ENCODE data around the gene HMG20B.
"Not testable (repeated sequence)": the region's sequence is repeated elsewhere in the genome, so short reads cannot be mapped to it uniquely, and the experiment has no call there.

Gene HMG20B

DNA sequence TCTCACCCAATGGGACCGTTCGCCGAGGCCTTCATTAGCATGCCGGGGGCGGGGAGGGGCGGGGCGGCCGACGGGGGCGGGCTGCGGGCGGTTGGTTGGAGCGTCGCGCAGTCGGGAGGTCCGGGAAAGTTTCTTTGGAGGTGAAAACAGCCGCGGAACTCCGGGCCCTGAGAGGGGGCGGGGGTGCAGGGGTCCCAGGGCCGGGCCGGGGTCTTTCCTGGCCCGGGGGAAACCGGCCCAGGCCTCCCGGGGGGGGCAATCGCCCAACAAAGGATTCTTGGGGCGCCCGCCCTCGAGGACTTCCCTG is at the start of gene HMG20B:
HMG20B (plus strand) TSS at position 90 of the 307 bp plus-strand sequence. CDS start 366 bp downstream, outside the sequence.
- no peak for DNase-seq

DNA sequence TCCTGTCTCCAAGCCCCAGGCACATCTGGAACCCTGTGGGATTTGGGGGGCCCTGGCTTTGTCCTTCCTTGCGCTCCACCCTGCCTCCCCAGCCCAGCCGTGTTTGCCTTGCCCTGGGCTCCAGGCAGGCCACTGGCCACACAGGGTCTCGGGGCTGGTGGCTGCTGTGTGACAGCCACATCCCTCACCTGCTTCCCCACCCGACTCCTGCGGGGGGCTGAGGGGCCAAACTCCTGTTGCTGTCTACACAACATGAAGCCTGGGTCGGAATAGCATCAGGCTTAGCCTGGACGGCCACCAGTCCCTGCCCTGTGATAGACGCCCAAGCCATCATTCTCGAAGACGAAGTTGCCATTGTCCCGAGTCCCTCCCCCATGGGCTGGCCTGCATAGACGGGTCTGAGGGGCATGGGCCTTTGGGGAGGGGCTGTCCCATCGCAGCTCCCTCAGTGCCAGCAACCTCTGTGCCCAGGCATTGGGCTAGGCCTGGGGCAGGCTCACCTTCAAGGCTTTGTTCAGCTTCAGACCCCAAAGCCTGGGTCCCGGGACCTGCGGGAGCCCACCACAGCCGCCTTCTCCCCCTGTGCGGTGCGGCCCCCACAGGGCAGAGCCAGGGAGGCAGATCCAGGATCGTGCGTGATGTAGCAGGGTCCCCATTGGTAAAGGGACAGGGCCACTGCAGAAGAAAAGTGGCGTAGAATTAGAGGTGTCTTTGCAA is 49.2 kb upstream of the HMG20B start:
- DNase-seq, result no peak

DNA sequence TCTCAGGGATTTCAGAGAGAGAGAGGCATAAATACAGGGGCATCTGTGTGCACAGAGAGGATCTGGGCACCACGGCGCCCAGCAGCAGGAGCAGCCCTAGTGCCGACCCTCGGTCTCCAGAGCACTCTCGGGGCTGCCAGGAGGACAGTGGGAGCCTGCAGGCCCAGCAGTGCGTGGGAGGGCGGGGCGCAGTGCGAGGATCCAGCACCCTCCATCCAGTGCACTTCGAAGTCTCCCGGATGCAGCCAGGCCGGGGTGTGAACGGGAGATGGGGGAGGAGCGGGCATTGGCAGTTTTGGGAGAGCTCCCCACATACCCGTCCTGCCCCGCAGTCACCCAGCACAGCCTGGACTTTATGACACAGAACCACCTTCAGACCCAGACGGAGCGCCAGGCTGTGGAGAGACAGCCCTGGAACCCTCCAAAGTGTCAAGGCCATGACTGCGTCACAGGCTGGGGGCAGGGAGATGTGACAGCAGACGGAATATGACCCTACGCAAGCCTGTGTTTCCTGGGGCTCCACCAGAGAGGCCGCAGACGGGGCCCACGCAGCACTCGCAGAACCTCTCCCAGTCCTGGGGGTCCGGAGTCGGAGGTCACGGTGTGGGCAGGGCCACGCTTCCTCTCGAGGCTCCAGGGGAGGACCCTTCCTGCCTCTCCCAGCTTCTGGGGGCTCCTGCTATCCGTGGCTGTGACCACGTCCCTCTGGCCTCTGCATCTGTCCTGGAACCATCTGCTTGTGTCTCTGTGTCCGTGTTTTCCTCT is 48.5 kb upstream of the HMG20B start:
- DNase-seq, result no peak

DNA sequence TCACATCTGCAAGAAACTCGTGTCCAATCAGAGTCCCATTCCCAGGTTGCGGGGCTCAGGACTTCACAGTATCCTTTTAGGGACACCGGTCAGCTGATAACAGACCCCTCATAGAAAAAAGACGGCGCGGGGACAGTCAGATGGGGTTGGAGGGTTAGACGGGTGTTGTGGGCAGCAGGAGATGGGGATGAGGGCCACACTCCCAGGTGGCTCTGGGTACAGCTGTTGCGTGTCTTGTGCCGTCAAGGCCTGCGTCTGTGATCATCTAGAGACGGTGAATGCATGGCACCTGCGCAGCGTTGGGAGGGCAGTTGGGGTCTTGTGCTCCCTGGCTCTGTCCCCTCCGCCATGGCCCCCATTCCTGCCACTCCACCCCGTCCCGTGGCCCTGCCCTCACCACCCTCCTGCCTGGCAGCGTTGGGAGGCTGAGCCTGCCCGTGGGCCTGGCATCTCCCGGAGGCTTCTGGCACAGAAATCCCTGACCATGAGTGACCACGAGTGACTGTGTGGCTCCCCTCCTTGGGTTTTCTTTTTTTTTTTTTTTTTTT is 47.8 kb upstream of the HMG20B start:
- no peak for DNase-seq

DNA sequence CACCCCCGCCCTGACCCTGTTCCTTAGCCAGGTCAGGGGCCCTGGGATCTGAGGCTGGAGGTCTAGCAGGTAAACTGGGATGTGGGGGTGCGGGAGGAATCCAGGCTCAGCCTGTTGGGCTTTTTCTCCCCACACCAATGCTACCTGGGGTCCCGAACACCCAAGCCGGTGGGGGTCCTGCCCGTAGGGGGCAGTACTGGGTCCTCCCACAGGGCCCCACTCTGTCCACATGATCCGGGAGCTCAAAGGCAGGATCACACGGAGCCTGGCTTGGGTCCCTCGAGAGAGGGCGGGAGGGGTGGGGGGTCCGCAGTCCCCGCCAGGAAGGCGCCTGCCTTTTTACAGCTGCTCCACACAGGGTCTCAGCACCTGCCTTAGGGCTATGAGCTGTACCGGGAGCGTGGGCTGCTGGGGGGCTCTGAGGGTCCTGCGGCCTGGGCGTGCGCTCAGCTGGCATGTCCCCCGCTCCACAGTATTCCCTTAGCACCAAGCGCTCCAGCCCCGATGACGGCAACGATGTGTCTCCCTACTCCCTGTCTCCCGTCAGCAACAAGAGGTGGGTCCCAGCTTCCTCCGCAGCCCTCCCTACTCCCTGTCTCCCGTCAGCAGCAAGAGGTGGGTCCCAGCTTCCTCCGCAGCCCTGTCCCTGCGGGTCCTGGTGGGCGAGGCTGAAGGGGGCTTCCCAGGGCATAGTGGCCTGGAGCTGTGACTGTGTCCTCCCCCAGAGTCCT is 46.1 kb upstream of the HMG20B start:
- no peak for DNase-seq

DNA sequence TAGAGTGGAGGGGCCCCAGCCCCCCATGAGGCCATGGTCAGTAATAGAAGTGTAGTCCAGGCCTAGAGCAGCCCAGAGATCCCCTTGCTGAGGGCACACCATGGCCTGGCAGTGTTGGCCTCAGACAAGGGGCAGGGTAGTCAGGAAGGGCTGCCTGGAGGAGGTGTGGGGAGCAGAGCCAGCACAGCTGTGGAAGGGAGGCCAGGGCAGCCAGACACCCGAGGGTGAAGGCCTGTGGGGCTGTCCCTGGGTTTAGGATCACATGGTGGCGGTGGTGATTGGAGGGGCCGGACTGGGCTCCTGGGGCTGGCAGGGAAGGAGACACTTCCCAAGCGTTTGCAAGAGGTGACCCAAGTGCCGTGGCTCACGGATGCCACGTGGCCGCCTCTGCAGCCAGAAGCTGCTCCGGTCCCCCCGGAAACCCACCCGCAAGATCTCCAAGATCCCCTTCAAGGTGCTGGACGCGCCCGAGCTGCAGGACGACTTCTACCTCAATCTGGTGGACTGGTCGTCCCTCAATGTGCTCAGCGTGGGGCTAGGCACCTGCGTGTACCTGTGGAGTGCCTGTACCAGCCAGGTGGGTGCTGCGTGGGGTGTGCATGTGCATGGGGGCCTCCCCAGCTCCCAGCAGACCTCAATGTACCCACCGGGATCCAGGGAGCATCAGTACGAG is 45.4 kb upstream of the HMG20B start:
- no peak for DNase-seq

DNA sequence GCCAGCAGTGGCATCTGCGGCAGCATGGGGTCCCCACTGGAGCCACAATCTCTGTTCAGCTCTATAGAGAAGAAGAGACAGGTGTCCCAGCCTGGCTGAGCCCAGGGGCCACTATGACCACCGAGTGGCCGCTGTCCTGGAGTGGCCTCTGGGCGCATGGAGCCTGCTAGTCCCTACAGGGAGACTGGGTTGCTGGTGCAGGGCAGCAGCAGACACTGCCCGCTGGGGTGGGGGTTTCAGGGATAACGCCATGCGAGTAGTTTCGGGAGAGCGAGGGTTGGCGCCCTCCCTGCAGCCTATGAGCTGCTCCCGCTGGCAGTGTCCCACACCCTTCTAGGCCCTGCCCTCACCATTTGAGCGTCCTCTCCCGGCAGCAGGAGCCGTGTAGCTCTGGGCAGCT is 44.7 kb upstream of the HMG20B start:
- DNase-seq, result no peak

DNA sequence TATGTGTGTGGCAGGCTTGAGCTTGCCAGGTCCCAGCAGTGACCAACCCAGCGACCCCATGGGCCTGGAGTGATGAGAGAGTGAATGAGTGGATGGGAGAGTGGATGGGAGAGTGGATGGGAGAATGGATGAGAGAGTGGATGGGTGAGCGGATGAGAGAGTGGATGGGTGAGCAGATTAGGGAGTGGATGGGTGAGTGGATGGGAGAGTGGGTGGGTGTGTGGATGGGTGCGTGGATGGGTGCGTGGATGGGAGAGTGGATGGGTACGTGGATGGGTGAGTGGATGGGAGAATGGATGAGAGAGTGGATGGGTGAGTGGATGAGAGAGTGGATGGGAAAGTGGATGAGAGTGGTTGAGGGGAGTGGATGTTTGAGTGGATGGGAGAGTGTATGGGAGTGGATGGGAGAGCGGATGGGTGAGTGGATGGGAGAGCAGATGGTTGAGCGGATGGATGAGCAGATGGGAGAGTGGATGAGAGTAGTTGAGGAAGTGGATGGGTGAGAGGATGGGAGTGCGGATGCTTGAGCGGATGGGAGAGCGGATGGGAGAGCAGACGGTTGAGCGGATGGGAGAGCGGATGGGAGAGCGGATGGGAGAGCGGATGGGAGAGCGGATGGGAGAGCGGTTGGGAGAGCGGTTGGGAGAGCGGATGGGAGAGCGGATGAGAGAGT is 44.1 kb upstream of the HMG20B start:
- no peak for DNase-seq

DNA sequence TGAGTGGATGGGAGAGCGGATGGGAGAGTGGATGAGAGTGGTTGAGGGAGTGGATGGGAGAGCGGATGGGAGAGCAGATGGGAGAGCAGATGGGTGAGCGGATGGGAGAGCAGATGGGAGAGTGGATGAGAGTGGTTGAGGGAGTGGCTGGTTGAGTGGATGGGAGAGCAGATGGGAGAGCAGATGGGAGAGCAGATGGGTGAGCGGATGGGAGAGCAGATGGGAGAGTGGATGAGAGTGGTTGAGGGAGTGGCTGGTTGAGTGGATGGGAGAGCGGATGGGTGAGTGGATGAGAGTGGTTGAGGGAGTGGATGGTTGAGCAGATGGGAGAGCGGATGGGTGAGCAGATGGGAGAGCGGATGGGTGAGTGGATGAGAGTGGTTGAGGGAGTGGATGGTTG is 43.4 kb upstream of the HMG20B start:
- not testable (repeated sequence) for DNase-seq

DNA sequence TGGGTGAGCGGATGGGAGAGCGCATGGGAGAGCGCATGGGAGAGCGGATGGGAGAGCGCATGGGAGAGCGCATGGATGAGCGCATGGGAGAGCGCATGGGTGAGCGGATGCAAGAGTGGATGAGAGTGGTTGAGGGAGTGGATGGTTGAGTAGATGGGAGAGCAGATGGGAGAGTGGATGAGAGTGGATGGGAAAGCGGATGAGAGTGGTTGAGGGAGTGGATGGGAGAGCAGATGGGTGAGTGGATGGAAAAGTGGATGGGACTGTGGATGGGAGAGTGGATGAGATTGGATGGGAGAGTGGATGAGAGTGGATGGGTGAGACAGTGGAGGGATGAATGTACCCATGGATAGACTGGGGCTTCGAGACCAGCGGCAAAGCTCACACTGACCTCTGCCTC is 42.4 kb upstream of the HMG20B start:
- no peak for DNase-seq

DNA sequence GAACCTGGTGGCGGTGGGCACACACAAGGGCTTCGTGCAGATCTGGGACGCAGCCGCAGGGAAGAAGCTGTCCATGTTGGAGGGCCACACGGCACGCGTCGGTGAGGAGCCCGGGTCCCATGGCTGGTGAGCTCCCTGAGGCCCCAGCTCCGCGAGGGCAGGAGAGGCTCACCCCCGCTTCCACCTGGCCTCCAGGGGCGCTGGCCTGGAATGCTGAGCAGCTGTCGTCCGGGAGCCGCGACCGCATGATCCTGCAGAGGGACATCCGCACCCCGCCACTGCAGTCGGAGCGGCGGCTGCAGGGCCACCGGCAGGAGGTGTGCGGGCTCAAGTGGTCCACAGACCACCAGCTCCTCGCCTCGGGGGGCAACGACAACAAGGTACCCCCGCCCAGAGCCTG is 41.0 kb upstream of the HMG20B start:
- no peak for DNase-seq

DNA sequence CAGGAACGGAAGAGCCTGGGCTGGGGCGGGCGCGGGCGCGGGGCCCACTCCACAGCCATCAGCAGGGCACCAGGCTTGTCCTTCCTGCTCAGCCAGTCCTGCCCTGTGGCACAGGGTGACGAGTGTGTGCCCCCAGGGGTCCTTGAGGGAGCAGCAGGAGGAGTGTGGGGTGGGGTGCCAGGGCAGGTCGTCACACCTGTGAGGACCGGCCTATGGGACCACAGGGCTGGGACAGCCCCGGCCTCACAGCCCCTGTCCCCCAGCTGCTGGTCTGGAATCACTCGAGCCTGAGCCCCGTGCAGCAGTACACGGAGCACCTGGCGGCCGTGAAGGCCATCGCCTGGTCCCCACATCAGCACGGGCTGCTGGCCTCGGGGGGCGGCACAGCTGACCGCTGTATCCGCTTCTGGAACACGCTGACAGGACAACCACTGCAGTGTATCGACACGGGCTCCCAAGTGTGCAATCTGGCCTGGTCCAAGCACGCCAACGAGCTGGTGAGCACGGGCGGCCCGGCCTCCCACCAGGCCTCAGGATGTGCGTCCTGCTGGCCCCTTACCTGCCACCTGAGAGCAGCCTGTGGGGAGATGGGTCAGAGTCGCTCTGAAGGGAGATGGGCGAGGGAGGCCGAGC is 40.5 kb upstream of the HMG20B start:
- no peak for DNase-seq

DNA sequence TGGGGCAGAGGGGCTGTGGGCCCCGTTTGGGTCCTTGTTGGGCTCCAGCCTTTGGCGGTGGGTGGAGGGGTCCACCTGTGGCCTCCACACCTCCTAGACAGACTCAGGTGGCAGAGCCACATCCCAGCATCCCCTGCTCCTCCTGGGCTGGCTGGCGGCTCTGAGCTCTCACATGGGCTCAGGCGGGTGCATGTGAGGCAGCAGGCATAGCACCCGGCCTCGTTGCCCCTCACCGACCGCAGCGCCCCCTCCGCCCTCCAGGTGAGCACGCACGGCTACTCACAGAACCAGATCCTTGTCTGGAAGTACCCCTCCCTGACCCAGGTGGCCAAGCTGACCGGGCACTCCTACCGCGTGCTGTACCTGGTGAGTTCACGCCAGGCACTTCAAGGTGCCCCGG is 39.7 kb upstream of the HMG20B start:
- DNase-seq, result no peak

DNA sequence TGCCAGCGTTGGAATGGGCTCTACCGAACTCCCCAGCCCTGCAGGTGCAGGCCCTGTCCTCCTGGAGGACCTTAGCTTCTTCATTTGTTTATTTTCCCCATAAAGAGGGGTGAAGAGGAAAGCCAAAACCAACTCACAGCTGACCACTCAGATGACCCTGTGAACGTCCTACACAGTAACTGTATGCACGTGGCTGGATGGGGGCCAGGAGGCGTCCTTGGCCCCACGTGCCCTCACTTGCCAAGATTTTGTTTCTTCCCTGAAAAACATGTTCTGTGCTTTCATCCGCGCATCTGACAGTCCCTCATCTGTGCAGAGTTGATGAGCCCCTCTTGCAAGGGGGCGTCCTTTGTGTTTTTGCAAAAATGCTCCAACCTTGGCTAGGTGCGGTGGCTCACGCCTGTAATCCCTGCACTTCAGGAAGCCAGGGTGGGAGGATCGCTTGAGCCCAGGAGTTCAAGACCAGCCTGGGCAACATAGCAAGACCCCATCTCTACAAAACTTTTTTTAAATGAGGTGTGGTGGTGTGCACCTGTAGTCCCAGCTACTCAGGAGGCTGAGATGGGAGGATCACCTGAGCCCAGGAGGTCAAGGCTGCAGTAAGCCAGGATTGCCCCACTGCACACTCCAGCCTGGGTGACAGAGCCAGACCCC is 39.1 kb upstream of the HMG20B start:
- no peak for DNase-seq

DNA sequence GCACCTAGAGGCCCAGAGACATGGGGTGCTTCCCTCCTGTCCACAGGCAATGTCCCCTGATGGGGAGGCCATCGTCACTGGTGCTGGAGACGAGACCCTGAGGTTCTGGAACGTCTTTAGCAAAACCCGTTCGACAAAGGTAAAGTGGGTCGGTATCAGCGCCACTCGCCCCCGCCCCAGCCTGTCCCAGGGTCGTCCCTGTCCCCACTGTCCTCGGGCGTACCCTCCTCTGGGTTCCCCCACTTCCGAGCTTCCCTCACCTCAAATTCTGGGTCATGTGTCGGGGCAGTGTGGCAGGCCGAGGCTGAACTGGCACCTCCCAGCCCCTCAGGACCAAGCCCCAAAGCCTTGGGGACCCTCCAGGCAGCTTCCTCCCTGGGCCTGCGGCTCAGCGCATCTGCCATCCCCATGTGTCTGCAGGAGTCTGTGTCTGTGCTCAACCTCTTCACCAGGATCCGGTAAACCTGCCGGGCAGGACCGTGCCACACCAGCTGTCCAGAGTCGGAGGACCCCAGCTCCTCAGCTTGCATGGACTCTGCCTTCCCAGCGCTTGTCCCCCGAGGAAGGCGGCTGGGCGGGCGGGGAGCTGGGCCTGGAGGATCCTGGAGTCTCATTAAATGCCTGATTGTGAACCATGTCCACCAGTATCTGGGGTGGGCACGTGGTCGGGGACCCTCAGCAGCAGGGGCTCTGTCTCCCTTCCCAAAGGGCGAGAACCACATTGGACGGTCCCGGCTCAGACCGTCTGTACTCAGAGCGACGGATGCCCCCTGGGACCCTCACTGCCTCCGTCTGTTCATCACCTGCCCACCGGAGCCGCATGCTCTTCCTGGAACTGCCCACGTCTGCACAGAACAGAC is 38.1 kb upstream of the HMG20B start:
- no peak for DNase-seq

DNA sequence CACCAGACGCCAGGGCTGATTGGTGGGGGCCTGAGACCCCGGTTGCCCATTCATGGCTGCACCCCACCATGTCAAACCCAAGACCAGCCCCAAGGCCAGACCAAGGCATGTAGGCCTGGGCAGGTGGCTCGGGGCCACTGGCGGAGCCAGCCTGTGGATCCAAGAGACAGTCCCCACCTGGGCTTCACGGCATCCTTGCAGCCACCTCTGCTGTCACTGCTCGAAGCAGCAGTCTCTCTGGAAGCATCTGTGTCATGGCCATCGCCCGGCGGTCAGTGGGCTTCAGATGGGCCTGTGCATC is 37.6 kb upstream of the HMG20B start:
- DNase-seq, result no peak

DNA sequence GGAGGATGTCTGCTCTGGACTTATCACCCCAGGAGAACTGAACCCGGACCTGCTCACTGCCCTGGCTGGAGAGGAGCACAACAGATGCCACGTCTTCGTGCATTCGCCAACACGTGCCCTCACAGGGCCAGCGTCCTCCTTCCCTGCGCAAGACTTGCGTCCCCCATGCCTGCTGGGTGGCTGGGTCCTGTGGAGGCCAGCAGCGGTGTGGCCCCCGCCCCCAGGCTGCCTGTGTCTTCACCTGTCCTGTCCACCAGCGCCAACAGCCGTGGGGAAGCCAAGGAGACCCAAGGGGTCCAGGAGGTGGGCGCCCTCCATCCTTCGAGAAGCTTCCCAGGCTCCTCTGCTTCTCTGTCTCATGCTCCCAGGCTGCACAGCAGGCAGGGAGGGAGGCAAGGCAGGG is 37.2 kb upstream of the HMG20B start:
- no peak for DNase-seq

DNA sequence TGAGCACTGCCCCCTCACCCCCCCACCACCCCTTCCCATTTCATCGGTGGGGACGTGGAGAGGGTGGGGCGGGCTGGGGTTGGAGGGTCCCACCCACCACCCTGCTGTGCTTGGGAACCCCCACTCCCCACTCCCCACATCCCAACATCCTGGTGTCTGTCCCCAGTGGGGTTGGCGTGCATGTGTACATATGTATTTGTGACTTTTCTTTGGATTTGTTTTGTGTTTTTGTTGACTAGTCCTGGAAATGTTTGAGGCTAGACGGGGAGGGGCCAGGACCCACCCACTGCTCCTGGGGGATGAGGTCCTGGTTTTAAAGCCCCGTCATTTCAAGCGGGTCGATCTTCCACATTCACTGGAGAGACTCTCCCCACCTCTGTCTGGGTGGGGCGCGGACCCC is 36.8 kb upstream of the HMG20B start:
- DNase-seq, result no peak

DNA sequence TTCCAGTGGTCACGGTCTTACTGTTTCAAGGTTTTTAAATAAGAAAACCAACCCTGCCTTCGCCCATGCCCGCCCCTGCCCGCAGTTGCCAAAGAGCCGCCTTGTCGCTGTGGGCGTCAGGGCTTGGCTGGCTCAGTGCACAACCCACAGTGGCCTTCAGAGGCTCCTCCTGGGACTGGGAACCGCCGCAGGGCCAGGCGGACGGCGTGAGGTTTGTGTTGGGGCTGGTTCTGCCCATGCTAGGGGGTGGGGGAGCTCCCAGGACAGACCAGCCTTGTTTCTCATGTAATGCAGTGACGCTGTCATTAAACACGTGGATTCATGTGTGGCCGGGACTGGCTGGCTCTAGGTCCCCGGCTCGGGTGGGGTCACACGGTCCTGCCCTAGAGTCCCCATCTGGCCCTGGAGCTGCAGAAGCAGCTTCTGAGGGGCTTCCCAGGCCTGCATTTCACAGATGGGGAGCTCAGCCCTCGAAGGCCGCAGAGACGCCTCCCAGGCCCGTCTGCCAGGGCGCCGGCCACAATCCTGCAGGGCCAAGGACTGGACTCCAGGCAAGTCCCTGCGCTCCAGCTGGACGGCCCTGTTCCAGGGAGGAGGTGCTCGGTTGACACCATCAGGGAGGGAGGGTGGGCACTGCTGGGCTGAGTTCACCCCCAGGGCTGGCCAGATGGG is 36.2 kb upstream of the HMG20B start:
- no peak for DNase-seq

DNA sequence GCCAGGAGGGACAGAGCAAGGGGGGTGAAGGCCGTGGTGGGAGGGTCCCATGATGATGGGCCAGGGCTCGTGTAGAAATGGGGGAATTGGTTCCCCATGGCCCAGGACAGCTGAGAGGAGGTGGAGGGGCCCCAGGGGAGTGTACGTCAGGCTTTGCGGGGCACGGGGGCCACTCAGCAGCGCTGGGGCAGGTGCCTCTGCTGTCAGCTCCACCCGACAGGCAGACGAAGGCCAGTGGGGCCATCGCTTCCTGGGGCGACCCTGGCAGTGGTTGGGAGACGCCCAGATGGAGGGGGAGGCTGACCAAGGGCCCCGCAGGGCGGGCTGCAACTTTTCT is 35.7 kb upstream of the HMG20B start:
- DNase-seq, result no peak
